ENCODE results near the gene SYPL1. TPM values are rescaled to one million over a fixed set of nuclear protein-coding genes. Genes with fewer than 3 reads are reported as not detected.

SYPL1 gene
- total RNA-seq, 1 donor from 2014 or later, result 39.4 TPM

DNA sequence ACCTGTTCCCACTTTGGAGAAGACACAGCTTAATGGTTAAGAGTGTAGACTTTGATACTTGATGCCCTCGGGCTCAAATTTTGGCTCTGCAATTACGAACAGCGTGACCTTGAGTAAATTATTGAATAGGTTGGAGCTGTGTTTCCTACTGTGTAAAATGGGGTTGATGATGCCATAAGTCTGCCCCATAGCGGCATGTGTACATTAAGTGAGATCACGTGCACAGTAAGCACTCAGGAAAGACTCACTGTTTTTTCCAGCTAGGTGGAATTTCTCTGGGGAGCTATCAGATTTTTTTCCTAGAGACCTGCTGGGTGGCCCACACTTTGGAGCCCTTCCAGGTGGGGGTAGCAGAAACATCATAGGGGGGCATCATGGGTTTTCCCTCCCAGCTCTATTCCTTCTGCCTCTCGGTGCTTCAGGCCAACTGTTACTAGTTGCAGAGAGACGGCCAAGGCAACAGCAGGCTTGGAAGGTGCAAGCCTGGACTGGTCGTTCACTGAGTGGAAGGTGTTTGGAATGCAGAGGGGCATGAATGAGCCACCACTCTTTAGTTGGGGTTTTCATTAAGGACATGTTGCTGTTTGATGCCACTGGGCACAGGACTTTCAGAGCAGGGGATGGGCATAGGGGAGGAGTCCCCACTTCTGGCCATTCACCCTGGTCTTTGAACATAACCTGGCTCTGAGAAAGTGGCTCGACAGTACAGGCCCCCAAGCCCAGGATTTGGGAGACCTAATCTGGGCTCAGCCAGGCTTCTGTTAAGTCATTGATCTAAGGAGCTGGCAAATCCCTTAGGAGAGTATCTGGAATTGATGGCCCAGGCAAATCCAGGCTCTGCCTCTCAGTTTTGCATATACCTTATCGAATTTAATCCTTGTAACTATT, 64.0 kb downstream of the SYPL1 start:
- H3K27me3 Mint-ChIP-seq (ENCODE audit: low read depth), result peaks cover 9% of the 10 kb centered on the region
- H3K36me3 Mint-ChIP-seq (ENCODE audit: low read depth), result no peaks in the 10 kb centered on the region
- no peak overlapping the region for H3K4me3 Mint-ChIP-seq
- no peaks in the 10 kb centered on the region for H3K9me3 Mint-ChIP-seq
- no peaks in the 10 kb centered on the region for H3K4me1 Mint-ChIP-seq
- no peak overlapping the region for H3K27ac Mint-ChIP-seq (ENCODE audit: unreplicated experiment)
- TF ChIP-seq, protein P1, sequence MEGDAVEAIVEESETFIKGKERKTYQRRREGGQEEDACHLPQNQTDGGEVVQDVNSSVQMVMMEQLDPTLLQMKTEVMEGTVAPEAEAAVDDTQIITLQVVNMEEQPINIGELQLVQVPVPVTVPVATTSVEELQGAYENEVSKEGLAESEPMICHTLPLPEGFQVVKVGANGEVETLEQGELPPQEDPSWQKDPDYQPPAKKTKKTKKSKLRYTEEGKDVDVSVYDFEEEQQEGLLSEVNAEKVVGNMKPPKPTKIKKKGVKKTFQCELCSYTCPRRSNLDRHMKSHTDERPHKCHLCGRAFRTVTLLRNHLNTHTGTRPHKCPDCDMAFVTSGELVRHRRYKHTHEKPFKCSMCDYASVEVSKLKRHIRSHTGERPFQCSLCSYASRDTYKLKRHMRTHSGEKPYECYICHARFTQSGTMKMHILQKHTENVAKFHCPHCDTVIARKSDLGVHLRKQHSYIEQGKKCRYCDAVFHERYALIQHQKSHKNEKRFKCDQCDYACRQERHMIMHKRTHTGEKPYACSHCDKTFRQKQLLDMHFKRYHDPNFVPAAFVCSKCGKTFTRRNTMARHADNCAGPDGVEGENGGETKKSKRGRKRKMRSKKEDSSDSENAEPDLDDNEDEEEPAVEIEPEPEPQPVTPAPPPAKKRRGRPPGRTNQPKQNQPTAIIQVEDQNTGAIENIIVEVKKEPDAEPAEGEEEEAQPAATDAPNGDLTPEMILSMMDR (conservative IDR thresholded peaks at IDR 0.05), result no peak
- no peak for DNase-seq (ENCODE audit: low read depth, low spot score)

DNA sequence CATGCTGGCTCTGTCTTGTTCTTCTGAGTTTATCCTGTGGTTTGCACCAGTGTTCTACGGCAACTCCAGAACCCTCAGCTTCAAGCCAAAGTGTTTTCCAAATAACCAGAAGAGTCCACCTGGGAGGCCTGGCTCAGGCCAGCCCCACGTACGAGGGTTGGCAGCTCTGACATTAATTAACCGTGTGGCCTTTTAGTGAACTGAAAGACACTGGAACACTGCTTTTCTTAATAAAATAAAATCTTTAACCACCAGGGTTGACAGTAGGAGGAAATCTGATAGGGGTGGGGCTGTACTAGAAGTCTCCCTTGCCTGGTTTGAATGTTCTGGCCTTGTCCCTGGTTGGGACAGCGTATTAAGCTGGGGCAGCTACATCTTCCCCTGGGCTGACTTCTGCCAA, 64.9 kb downstream of the SYPL1 start:
- H3K4me1 Mint-ChIP-seq, result peaks cover 6% of the 10 kb centered on the region
- H3K9me3 Mint-ChIP-seq, result no peaks in the 10 kb centered on the region
- no peak overlapping the region for H3K4me3 Mint-ChIP-seq
- no peaks in the 10 kb centered on the region for H3K36me3 Mint-ChIP-seq (ENCODE audit: low read depth)
- peaks cover 9% of the 10 kb centered on the region for H3K27me3 Mint-ChIP-seq (ENCODE audit: low read depth)
- no peak for DNase-seq (ENCODE audit: low read depth, low spot score)
- TF ChIP-seq, protein P1 (conservative IDR thresholded peaks at IDR 0.05), result no peak
- H3K27ac Mint-ChIP-seq (ENCODE audit: unreplicated experiment), result no peak overlapping the region

DNA sequence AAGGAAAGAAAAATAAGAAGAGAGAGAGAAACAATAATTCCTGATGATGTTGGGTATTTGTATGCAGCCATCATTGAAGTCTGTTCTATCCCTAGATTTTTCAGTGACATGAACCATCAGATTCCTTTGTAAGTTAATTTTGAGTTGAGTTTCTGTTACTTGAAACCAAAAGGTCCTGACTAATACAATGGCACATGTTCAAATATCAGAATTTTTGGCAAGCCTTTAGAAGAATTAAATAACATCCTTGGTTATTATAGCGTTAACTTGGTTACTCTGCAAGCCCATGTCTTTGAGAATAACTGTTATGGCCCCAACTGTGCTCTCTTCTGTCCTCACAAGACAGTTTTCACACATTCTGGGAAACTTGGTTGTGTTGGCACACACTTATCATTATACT, 66.5 kb downstream of the SYPL1 start:
- Mint-ChIP-seq H3K9me3 (no peaks in the 10 kb centered on the region), H3K27me3 (ENCODE audit: low read depth) (peaks cover 9% of the 10 kb centered on the region)

DNA sequence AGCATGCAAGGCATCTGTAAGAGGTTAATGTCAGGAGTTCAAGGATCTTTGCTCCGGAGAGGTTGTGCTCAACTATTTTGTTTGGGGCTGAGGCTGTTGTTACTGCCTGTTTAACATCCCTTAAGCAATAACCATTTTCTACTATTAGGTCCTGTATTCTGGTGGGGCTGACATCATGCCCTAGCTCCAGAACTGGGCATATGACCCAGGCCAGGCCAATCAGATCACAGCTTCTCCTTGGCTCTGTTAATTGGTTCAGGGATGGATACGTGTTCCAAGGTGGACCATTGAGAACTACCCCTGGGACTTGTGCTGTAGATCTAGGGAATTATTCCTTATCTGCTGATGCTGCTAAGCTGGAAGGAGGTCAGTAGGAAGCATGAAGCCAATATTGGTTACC, 67.0 kb downstream of the SYPL1 start:
- TF ChIP-seq, protein P1 (conservative IDR thresholded peaks at IDR 0.05), result no peak

More for the DNA sequence above, 66.5 kb downstream of the SYPL1 start:
- no peak overlapping the region for H3K27ac Mint-ChIP-seq (ENCODE audit: unreplicated experiment)
- H3K4me3 Mint-ChIP-seq, result no peak overlapping the region
- H3K36me3 Mint-ChIP-seq (ENCODE audit: low read depth), result no peaks in the 10 kb centered on the region
- DNase-seq (ENCODE audit: low read depth, low spot score), result no peak
- TF ChIP-seq, protein P1 (conservative IDR thresholded peaks at IDR 0.05), result no peak
- peaks cover 6% of the 10 kb centered on the region for H3K4me1 Mint-ChIP-seq

DNA sequence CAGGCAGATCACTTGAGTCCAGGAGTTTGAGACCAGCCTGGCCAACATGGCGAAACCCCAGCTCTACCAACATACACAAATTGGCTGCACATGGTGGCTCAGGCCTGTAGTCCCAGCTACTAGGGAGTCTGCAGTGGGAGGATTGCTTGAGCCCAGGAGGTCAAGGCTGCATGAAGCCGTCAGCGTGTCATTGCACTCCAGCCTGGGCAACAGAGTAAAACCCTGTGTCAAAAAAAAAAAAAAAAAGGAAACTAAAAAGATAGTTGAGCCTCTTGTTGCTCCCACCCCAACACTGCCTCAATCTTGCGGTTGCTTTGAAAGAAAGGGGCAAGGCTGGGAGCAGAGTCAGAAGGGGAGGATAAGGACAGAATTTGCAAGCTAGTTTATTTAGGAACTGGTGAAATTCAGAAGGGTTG, 69.9 kb downstream of the SYPL1 start:
- DNase-seq (ENCODE audit: low read depth, low spot score), result no peak
- H3K27me3 Mint-ChIP-seq (ENCODE audit: low read depth), result peaks cover 9% of the 10 kb centered on the region
- peaks cover 6% of the 10 kb centered on the region for H3K4me1 Mint-ChIP-seq
- no peak overlapping the region for H3K27ac Mint-ChIP-seq (ENCODE audit: unreplicated experiment)
- no peaks in the 10 kb centered on the region for H3K36me3 Mint-ChIP-seq (ENCODE audit: low read depth)
- no peak overlapping the region for H3K4me3 Mint-ChIP-seq
- TF ChIP-seq, protein P1 (conservative IDR thresholded peaks at IDR 0.05), result no peak
- no peaks in the 10 kb centered on the region for H3K9me3 Mint-ChIP-seq

More for the DNA sequence above, 67.0 kb downstream of the SYPL1 start:
- Mint-ChIP-seq H3K27me3 (ENCODE audit: low read depth) (peaks cover 9% of the 10 kb centered on the region), H3K4me3 (no peak overlapping the region), H3K9me3 (no peaks in the 10 kb centered on the region), H3K27ac (ENCODE audit: unreplicated experiment) (no peak overlapping the region), H3K4me1 (peaks cover 6% of the 10 kb centered on the region), H3K36me3 (ENCODE audit: low read depth) (no peaks in the 10 kb centered on the region)
- DNase-seq (ENCODE audit: low read depth, low spot score), result no peak
